ENCODE data around the gene PCSK4.

Gene PCSK4

GRCh38 chr19:1496714-1497577 is 6.8 kb upstream of the PCSK4 start:
- DNase-seq (ENCODE audit: low read depth, low spot score) = no peak
- TF ChIP-seq CTCF (IDR thresholded peaks at IDR 0.05; ENCODE audit: low read depth, low read length) = no peak
- in situ Hi-C loops (cut with HindIII; ENCODE audit: low sequenced_read_pairs) = no loop called here
- no peak overlapping the region for H3K4me3 ChIP-seq (ENCODE audit: low read depth, low read length)

- in situ Hi-C loops (cut with HindIII; ENCODE audit: low sequenced_read_pairs) = no loop called here
- no peak overlapping the region for H3K4me3 ChIP-seq (ENCODE audit: low read depth, low read length)
- DNase-seq (ENCODE audit: low read depth, low spot score) = no peak
Observed at GRCh38 chr19:1495799-1496713, 5.9 kb upstream of the PCSK4 start.

GRCh38 chr19:1495051-1495798 is 5.1 kb upstream of the PCSK4 start:
- no peak overlapping the region for H3K4me3 ChIP-seq (ENCODE audit: low read depth, low read length)
- no peak for DNase-seq (ENCODE audit: low read depth, low spot score)
- no peak for TF ChIP-seq CTCF (IDR thresholded peaks at IDR 0.05; ENCODE audit: low read depth, low read length)
- in situ Hi-C loops (cut with HindIII; ENCODE audit: low sequenced_read_pairs) = no loop called here

More at GRCh38 chr19:1495799-1496713, 5.9 kb upstream of the PCSK4 start:
- no peak for TF ChIP-seq CTCF (IDR thresholded peaks at IDR 0.05; ENCODE audit: low read depth, low read length)

- in situ Hi-C loops (cut with HindIII; ENCODE audit: low sequenced_read_pairs) = no loop called here
- TF ChIP-seq CTCF (IDR thresholded peaks at IDR 0.05; ENCODE audit: low read depth, low read length) = no peak
- DNase-seq (ENCODE audit: low read depth, low spot score) = no peak
- H3K4me3 ChIP-seq (ENCODE audit: low read depth, low read length) = no peak overlapping the region
Observed at GRCh38 chr19:1494115-1494815, 4.1 kb upstream of the PCSK4 start.

- no peak for DNase-seq (ENCODE audit: low read depth, low spot score)
- no peak overlapping the region for H3K4me3 ChIP-seq (ENCODE audit: low read depth, low read length)
- in situ Hi-C loops (cut with HindIII; ENCODE audit: low sequenced_read_pairs) = no loop called here
- TF ChIP-seq CTCF (IDR thresholded peaks at IDR 0.05; ENCODE audit: low read depth, low read length) = no peak
Observed at GRCh38 chr19:1492474-1493006, 2.4 kb upstream of the PCSK4 start.

Measured in astrocyte of the spinal cord (primary cell).